ENCODE measurements around the gene IPO5.

GRCh38 chr13:97976610-97977521, 23.4 kb downstream of the IPO5 start:
- no peak for TF ChIP-seq CTCF (IDR thresholded peaks at IDR 0.05)
- TF ChIP-seq POLR2A (IDR thresholded peaks at IDR 0.05) = no peak
- no peak for TF ChIP-seq EP300 (IDR thresholded peaks at IDR 0.05)

Measured in ovary (tissue), 3 donors.